Measurements from ENCODE around the gene CNTNAP2. TPM values are rescaled to one million over a fixed set of nuclear protein-coding genes. Genes with fewer than 3 reads are reported as not detected.

The CNTNAP2 gene
- total and polyA plus RNA-seq, 9 of the 15 experiments (the other 6 are each of a cell fraction or from before 2014, with no cell fraction given), result 0.04 to 0.62 (median 0.09) TPM; not detected in 4

- TF ChIP-seq MAFF (IDR thresholded peaks at IDR 0.05; ENCODE audit: low read length), result 0 out of 2 replicates have a peak, but pooled peaks have one; percentile 10
- TF ChIP-seq NEUROD1 (IDR thresholded peaks at IDR 0.05; ENCODE audit: borderline replicate concordance, low read depth, low read length, partially characterized antibody), result no peak
- 0 out of 2 replicates have a peak, but pooled peaks have one; percentile 6 for TF ChIP-seq MAFG (tag; conservative IDR thresholded peaks at IDR 0.05)
- no peak for TF ChIP-seq XRCC4 (IDR thresholded peaks at IDR 0.05; ENCODE audit: extremely low read depth, insufficient read depth, insufficient read length)
Observed at GRCh38 chr7:147173883-147174282, 1057.3 kb downstream of the CNTNAP2 start (continued).

- Histone ChIP-seq H3K9me1 (ENCODE audit: control insufficient read depth, insufficient read depth, low read length) (no peaks in the 10 kb centered on the region), H4K20me1 (replicated peaks; ENCODE audit: control insufficient read depth, insufficient read depth, low read length) (no peaks in the 10 kb centered on the region), H3K9me3 (replicated peaks; ENCODE audit: control insufficient read depth, insufficient read depth, low read depth, low read length) (0 out of 2 replicates have a peak, but pooled peaks cover 2% of the 10 kb centered on the region), H3K4me2 (ENCODE audit: insufficient read depth, low read length) (no peak overlapping the region), H3K4me1 (replicated peaks in 1 of 2; ENCODE audit: control insufficient read depth in 2 of 2, insufficient read depth in 2 of 2, low read length in 2 of 2) (no peaks in the 10 kb centered on the region), H2AFZ (ENCODE audit: low read depth, low read length) (no peak overlapping the region), H3K27me3 (ENCODE audit: control insufficient read depth in 2 of 2, insufficient read depth in 2 of 2, low read length in 2 of 2) (no peaks in the 10 kb centered on the region), H3K4me3 (no peak overlapping the region), H3K79me2 (ENCODE audit: control insufficient read depth, insufficient read depth, low read length) (no peaks in the 10 kb centered on the region), H3K36me3 (ENCODE audit: control insufficient read depth, insufficient read depth, low read length) (no peaks in the 10 kb centered on the region), H3K27ac (ENCODE audit: extremely low read depth, low read depth, low read length) (no peak overlapping the region), H3K9ac (ENCODE audit: insufficient read depth in 1 of 2, low read depth in 2 of 2, low read length in 2 of 2) (no peak overlapping the region)
- no peak for FAIRE-seq
- no TSS peak for BruUV-seq (replicated peaks)
- in situ Hi-C loops (cut with MboI) (no loop called here), intact Hi-C loops (cut with micrococcal nuclease) (no loop called here)
- ATAC-seq, result no peak
- ChIA-PET POLR2A (no interaction called here), CTCF (ENCODE audit: low intra/inter-chr PET ratio) (no interaction called here)
- no peak for DNase-seq (ENCODE audit: extremely low read depth in 1 of 4, low spot score in 3 of 4)
- no peak for TF ChIP-seq SRSF9 (IDR thresholded peaks at IDR 0.05; ENCODE audit: borderline replicate concordance, low read depth, low read length)
- no peak for TF ChIP-seq ZNF407 (IDR thresholded peaks at IDR 0.05; ENCODE audit: low read depth)
- no peak for TF ChIP-seq NBN (IDR thresholded peaks at IDR 0.05; ENCODE audit: low read depth)
- no peak for TF ChIP-seq SMARCC2 (IDR thresholded peaks at IDR 0.05; ENCODE audit: low read depth)
- TF ChIP-seq ZNF766 (CRISPR knock-in tag; conservative IDR thresholded peaks at IDR 0.05), result no peak
- TF ChIP-seq FOXP4 (CRISPR knock-in tag; IDR thresholded peaks at IDR 0.05; ENCODE audit: borderline replicate concordance), result no peak
Observed at GRCh38 chr7:147182874-147183273, 1066.3 kb downstream of the CNTNAP2 start.
